Heart left ventricle (tissue), 13 donors: ENCODE results near the gene EFNA5.

Experiments used
- CTCF ChIP-seq, 12 donors: fragments of 200-600 bp; sonication (generic) in 4 of 12; IDR thresholded peaks; one replicate each; pipeline versions ENCODE4 v1.5.0 to v1.8.0; 2018 to 2022; ENCODE audit warnings: antibody characterized with exemption in 12 of 12, mild to moderate bottlenecking in 5 of 12
- POLR2A ChIP-seq, 2 donors: fragments of 450-650 bp; IDR thresholded peaks; one replicate each; pipeline ENCODE4 v1.6.1; 2017; ENCODE audit warnings: antibody characterized with exemption in 2 of 2, mild to moderate bottlenecking in 2 of 2, moderate library complexity in 2 of 2
- donor health status: ischemic (EF 13 %, LVEDD 7.1; RV severe dilation, severe dysfunction).
- donor health status: DM: no; HTN: yes; CAD: no.
- donor health status: DM: no; HTN: no; CAD: no.
- donor health status: ischemic (EF 25% LVEDD 6.9; RV normal size, moderate dysfunction).
- donor health status: ischemic (EF 25% LVEDD 5.7; RV mildly dilated, moderate dysfunction).
- donor health status: ischemic (EF 35%, LVEDD 5.7; RV mildly dilated, moderate dysfunction).
- donor health status: nonischemic (EF 11% LVEDD 7.7; RV severe dilation, severe dysfunction).
- donor health status: DM: yes; HTN: yes; CAD: no.
- donor health status: PGD.
- donor health status: ischemic (EF 29% LVEDD 5.4; RV normal size, mild dysfunction).
- donor health status: nonischemic (EF 23%, LVEDD 6.1; RV moderate dilation, normal function).

GRCh38 chr5:107415762-107416161, 255.0 kb downstream of the EFNA5 start:
- TF ChIP-seq CTCF (IDR thresholded peaks at IDR 0.05) (no peak), POLR2A (IDR thresholded peaks at IDR 0.05) (no peak)
